HG03457 (cell line): ENCODE data around the gene RUNDC3A.

Source experiments
- ATAC-seq: cut with Tn5 transposase; IDR thresholded peaks from one replicate; pipeline ENCODE4 v1.9.1; 2021; ENCODE audit warnings: moderate number of reproducible peaks; ENCODE audit not compliant: unreplicated experiment

The RUNDC3A gene

DNA sequence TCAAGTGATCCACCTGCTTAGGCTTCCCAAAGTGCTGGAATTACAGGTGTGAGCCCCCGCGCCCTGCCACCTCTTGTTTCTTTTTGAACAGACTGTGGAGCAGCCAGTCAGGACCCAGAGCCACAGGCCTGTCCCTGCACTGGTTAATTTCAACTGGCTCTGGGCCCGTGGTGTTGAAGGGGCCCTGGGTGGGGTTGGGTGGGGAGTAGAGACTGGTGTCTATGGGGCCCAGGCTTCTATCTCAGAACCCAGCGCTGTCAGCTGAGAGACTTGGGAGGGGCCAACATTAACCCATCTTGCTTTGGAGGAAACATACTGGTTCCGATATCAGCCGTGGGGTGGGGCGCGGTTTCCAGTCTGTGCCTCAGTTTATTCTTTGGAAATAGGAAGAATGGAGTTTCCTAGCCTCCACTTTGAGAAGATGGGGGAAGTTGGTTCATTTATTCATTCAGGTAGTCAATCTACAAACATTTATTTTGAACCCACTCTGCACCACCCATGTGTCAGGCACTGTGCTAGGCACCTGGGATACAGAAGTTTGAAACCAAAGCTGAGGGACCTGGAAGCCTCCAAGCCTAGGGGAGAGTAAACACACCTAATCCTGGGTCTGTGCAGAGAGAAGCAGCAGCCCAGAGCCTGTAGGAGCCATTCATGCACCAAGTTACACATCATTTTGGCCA lies 24.9 kb upstream of the RUNDC3A start:
- ATAC-seq, result no peak

DNA sequence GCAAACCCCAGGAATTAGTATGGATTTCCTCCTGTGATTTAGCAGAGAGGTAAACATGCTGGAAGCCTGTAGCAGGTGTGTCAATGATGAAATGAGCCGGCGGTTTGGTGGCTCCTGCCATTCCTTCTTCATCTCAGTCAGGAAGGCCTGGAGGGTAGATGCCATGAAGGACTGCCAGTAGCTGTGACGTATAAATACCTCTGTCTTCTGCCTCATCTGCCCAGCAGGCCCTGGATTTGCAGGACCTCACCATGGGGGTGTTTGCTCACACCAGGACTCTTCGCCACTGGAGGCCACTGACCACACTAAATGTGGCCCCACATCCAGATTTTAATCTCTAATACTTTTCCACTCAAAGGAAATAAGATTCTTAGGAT lies 24.4 kb upstream of the RUNDC3A start:
- no peak for ATAC-seq

DNA sequence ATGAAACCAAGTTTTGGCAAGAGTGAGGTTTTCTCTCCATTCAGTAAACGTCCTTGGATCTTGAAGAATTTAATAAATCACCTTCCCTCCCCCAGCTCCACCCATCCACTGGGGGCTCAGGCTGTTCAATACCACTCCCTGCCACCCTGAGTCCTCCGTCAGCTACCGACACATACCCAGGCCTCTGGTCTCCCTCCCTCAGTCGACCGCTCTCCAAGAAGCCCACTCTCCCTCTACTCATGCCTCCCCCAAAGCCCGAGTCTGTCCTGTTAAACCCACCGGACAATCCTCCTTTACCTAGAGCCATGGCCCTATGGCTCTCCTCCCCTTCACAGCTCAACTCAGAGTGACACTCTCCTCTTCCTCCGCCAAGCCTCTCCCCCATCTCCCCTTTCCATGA lies 20.8 kb upstream of the RUNDC3A start:
- ATAC-seq, result no peak

DNA sequence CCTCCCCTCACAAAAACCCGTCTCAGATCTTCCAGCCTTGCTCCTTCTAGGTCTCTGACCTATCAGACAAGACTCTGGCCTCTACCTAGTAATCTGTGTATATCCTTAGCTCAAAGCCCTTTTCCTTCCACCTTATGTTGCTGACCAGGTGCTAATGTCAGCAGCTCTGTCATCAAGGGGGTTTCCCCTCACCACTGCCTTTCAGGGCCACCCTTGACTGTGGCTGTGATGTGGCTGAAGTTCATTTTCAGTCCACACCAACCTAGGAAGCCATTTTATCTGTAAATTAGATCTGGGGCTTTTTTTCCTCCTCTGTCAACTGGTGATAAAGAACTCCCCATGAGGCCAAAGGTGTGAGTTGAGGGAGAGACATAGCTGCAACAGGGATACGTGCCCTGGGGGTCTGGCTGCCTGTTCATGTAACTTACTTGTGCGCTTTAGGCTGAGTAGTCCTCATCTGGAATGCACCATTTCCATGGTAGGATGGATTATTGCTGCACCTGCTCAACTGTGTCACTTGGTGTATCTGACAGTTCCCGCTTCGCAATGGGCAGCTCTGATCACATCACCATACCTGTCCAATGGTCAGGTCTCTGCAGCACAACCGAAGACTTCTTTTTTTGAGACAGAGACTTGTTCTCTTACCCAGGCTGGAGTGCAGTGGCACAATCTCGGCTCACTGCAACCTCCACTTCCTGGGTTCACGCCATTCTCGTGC lies 14.7 kb upstream of the RUNDC3A start:
- ATAC-seq, result no peak

DNA sequence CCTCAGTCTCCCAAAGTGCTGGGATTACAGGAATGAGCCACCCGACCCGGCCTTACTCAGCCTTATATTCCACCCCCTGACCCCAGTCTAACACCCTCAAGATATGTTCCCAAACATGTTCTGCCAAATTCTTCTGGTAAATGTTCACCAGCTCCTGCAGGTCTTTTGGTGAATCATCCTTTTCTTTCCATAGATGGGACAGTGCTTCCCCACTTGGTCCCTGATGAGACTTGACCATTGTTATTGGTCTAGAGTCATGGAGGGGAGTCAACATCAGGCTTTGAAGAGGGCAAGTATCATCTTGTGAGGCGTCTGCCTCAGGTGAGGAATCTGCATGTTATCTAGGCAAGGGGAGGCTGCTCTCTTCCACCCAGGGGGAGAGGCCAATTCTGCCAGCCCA lies 10.4 kb upstream of the RUNDC3A start:
- no peak for ATAC-seq

DNA sequence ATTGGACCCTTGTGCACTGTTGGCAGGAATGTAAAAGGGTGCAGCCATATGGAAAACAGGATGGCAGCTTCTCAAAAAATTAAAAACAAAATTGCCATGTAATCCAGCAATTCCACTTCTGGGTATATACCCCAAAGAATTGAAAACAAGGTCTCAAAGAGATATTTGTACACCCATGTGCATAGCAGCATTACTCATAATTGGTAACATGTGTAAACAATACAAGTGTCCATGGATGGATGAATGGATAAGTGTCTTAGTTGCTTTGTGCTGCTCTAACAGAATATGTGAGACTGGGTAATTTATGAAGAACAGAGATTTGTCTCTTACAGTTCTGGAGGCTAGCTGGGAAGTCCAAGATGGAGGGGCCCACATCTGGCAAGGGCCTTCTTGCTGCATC lies 3.8 kb upstream of the RUNDC3A start:
- ATAC-seq, result no peak

DNA sequence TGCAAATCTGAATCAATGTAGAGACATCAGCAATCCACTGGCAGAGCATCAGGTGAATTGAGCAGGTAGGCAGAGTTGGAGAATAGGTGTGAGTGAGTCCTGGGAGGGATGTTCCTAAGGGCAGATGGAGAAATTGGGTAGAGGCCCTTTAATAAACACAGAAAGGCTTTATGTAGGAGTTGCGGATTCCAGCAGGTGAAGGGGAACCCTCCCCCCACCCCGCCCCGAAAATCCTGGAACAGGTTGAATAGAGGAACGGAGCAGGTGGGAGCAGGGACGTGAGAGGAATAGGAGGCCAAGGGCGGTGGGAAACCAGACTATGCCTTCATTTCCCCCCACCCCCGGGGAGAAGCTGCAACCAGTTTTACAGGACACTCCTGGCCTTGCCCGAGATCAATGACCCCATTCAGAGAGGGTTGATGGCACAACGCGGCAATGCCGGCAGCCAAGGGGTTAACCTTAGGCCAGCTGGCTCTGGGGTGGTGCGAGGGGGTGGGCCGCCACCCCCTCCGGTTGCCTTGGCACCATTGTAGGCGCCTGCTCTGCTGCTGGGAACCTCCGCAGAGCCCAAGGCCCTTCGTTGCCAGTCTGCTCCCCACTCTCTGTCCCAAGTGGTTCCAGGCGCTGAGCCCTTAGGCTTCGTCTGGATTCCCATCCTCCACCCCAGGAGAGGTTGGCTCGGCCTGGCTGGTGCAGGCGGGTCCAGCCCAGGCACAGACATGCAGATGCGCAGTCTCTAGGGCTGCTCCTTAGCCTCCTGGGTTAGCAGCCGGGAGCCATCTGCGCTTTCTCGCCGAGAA lies 814 bp upstream of the RUNDC3A start:
- ATAC-seq, result no peak

DNA sequence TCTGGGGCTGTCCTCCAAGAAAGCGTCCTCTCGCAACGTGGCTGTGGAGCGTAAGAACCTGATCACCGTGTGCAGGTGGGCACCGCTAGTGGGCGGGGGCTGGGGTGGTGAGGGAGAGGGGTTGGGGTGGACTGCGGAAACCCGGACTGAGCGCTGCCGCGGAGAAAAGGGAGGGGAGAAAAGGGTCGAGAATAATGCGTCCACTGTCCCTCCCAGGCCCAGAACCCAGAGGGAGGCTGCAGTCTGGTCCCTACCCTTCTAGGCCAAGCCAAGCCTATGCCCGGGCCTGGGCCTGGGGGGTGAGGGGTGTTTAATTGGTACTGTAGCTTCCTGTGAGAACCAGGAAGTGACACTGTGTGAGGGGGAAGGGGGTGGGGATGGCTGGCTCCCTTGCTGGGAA lies 464 bp downstream of the RUNDC3A start:
- ATAC-seq, result no peak

DNA sequence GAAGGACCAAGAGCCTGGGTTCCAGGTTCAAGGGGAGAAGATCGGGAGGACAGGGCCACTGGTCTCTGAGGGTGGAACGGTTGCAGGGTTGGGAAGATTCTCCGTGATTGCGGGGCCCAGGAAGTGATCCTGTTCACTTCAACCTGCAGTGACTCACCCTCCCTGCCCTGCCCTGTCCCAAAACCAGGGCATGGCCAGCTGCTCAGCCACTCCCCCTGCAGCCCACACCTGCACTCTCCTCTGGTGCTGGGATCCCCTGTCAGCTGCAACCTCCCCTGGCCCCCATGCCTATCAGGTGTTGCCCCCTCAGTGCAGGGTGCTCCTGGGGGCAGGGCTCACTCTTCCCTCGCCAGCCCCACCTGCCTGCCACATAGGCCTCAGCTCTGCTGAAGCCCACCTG lies 1.1 kb downstream of the RUNDC3A start:
- ATAC-seq, result no peak

DNA sequence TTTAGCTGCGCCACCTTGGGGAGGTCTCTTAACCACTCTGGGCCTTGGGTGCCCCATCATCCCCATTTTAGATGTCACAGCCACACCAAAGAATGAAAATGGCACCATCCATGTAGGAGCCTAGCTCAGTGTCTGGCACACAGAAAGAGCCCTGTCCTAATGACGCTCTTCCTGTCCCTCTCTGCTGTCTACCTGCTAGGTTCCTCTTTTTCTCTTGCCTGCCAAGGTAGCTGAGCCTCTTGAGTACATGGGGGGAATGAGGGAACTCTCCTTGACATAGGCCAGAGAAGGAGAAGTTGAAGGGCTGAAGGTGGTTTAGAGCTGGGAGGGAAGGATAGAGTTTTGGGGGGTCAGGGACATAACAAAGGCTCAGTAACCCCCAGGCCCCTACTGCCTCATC lies 1.8 kb downstream of the RUNDC3A start:
- no peak for ATAC-seq

DNA sequence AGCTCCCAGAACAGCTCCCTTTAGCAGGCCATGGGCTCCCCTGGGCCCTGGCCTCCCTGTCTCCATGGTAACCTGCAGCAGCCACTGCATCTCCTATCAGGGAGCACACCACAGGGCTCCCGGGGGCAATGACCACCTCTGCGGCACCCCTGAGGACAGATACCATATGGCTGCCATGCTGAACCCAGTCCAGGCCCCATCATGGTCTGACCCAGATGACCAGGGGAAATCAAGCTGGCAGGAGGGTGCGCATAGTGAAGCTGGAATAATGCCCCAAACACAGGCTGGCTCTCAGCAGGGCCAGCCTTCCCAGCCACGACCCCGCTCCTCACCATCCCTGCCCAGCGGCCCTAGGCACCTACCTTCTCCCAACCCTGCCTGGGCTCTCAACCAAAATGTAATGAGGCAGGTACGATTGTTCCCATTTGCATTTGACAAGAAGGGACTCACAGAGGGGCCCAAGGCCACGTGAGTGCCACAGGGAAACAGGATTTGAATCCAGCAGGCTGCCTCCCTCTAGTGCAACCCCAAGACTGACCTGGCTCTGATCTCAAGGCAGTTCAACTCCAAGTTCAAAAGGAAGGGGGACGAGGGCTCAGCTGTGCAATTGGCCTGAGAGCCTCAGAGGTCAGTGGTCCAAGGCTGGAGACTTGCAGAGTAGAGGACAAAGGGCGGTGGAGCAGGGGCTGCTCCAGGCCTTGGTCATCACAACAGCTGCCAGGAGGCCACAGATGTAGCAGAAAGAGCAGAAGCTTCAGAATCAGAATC lies 2.4 kb downstream of the RUNDC3A start:
- no peak for ATAC-seq

DNA sequence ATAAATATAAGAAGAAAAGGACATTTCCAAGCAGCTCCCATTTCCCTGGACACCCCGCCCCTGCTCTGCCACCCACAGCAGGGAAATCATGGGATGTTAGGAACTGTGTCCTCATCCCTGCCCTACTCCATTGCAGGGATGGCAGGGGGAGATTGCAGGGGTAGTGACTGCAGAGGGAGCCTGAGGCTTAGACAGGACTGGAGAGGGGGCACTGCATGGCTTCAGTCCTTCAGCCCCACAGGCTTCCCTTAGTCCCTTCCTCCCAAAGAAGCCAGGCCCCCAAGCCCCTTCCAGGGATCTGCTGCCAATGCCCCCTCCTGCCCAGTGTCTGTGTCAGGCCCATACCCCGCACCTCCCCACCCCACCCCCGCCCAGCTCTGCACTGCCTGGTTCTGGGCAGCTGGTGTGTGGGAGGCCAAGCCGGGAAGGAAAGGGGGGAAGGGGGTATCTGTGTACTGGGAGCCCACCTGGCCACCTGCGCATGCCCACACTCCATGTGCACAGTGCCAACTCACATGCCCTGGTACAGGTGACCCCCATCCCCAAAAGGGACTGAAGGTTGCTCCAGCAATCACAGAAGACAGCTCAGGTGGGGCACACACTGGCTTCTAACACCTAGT lies 3.3 kb downstream of the RUNDC3A start:
- no peak for ATAC-seq

DNA sequence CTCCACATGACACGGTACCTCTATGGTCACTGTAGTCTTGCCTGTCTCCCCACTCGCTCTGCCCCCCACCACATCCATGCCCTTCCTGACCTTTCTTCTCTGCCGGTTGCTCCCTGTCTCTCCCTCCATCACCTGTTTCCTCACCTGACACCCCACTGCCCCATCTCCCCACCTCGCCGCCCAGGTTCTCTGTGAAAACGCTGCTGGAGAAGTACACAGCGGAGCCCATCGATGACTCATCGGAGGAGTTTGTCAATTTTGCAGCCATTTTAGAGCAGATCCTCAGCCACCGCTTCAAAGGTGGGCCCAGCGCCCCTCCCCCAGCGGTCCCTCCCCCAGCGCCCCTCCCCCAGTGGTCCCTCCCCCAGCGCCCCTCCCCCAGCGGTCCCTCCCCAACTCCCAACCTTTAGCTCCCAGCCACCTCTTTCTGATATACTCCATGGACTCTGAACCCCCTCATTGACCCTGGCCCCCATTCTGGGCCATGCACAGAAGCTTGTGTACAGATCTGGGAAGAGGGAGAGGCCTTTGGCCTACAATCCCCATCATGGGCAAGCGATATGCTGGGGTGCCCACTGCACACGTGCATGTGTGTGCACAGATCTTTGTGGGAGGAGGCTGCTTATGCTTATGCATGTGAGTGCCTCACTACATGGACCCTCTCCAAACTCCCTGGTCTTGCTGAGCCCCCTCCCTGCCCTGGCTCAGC lies 4.1 kb downstream of the RUNDC3A start:
- ATAC-seq, result no peak

DNA sequence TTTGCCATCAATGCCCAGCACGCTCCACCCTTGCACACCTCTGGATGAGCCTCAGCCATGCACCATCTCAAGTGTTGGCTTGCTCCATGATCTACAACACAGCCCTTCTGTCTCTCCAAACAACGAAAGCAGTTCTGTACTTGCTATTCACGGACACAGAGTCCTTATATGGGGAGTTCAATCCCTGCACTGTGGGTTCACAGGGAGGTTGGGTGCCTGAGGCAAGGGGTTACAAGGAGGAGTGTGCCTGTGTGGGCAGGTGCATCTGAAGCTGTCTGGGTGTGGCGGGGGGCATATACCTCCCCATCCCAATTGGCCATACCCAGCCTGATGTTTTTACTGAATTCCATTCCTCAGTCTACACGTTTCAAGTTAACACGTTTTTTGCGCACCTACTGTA lies 5.6 kb downstream of the RUNDC3A start:
- no peak for ATAC-seq

DNA sequence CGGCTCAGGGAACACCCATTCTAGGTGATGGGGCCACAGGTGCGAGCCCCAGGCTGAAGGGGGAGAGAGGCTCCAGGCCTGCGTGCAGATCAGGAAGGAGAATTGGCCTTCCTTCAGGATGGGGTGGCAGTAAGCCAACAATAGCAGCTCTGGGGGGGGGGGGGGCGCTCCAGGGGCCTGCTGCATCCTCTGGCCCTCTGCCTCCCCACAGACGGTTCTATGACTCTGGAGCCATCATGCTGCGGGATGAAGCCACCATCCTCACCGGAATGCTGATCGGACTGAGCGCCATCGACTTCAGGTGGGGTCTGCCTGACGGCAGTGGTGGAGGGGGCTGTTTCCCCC lies 6.1 kb downstream of the RUNDC3A start:
- ATAC-seq, result no peak

DNA sequence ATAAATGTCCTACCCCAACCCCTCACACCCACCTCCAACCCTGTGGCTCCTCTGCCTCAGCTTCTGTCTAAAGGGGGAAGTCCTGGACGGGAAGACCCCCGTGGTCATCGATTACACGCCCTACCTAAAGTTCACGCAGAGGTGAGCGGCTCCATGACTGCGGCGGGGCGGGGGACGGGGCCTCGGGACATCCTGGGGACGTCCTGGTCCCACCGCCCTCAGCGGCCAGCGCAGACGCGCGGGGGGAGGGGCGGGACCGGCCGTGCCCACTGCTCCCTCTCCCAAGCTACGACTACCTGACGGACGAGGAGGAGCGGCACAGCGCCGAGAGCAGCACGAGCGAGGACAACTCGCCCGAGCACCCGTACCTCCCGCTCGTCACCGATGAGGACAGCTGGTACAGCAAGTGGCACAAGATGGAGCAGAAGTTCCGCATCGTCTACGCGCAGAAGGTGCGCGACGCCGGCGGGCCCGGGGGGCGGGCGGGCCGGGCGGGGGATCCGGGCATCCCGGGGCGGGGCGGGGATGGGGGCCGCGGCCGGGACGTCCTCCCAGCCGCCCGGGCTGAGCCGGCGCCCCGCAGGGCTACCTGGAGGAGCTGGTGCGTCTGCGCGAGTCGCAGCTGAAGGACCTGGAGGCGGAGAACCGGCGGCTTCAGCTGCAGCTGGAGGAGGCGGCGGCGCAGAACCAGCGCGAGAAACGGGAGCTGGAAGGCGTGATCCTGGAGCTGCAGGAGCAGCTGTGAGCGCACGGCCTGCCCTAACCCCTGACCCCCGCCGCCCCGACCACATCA lies 6.7 kb downstream of the RUNDC3A start:
- ATAC-seq, result no peak

DNA sequence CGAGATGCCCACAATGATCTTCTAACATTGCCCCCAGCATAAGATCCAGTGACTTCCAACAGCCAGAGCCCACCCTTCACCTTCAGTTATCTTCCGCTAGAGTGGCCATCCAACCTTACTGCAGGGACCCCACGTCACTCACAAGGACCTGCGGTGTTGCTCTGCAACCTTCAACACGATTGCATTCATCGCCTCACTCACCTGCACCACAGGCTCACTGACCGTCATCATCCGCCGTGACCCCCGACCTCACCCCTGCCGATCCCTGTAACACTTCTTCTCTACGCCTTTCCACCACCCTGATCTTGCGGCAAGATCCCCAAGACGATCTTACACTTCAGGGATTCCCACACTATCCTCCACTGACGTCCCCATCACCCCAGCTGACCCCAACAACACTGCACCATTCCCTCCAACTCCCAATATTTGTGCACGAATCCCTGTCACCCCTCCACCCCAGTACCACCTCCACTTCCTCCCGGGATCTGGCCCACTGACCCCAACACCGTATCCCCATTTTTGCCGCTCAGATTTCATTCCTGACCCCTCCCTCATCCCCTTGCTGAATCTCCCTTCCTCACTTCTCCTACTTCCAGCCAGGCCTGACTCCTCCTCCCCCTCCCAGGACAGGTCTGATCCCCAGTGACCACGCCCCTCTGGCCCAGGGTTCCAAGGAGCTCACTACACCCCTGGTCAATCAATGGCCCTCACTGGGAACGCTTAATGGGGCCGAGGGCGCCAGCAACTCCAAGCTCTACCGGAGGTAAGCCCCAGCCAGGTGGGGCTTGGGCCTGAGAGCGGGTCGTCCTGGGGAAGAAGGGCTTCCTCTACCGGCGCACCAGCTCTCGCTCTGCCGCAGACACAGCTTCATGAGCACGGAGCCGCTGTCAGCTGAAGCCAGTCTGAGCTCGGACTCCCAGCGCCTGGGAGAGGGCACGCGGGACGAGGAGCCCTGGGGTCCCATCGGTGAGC lies 7.6 kb downstream of the RUNDC3A start:
- ATAC-seq, result no peak

DNA sequence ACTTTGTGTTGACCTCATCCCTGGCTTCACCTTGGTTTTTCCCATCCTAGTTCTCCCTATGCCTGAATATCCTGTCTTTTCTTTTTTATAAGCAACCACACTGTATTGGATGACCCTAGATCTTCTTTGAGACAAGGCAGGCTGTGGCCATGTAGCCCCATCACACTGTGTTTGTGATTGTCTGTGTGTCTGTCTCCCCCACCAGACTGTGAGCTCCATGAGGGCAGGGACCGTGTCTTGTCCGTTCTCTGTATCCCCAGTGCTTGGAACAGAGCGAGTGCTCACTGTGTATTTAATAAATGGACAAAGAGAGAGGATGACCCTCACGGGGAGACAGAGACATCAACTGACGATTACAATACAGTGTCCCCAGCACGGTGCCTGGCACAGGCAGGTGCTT lies 9.1 kb downstream of the RUNDC3A start:
- ATAC-seq, result no peak
